ENCODE measurements around the gene CSN1S1.
"Not testable (repeated sequence)": the region's sequence is repeated elsewhere in the genome, so short reads cannot be mapped to it uniquely, and the experiment has no call there.

CSN1S1 gene

DNA sequence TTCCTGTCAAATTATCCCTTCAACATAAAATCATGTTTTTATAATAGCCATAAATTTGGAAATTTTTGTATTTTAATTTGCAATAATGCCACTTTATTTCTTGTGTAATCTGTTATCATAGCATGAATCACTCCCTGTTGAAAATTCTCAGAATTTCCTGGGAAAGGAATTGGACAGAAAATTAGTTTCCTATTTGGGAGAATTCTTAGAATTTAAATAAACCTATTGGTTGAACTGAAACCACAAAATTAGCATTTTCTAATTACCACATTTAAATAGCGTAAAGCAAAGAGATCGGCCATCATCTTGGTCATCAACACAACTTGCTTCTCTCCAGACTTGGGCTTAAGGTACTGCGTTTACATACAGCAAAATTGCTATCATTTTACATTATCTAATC is at the start of gene CSN1S1:
Gene CSN1S1 (plus strand): TSS at position 301 of the 400 bp plus-strand sequence. CDS start 1,488 bp downstream, outside the sequence.
- no peak for DNase-seq

GRCh38 chr4:69881173-69881773 is 49.6 kb upstream of the CSN1S1 start:
- no peak for DNase-seq

- no peak for DNase-seq
These were observed 48.7 kb upstream of the CSN1S1 start for GRCh38 chr4:69882150-69882549.

DNA sequence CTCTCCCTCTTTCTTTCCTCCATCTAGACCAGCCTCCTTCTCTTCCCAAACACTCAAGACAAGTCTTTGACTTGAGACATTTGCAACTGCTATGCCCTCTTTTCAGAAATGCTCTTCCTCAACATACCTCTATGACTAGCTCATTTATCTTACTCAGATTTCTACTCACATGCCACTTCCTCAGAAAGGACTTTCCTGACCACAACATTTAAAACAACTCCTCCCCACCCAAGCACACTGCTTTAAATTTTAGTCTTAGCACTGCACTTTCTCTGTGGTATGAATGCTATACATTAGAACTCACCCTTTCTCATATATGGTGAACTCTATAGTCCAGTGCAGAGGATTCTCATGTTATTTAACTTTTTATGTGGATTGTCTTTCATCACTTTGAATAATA is 42.5 kb upstream of the CSN1S1 start:
- no peak for DNase-seq

DNA sequence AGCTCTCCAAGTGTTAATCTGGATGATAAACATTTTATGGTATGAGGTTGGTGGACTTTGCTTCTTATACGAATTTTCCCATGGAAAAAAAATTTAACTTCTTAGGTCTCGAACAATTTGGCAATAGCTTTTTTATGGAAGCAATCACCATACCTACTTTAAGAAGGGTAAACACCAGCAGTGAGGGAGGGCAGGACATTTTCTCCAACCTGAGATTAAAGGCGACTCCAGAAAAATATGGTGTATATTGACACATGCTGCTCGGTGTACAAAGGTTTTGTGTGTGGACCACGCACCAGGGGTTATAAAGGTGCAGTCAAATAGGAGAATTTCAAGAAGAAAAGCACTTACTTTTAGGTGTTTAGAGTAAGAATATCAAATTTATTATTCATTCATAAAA is 36.7 kb upstream of the CSN1S1 start:
- DNase-seq = no peak

DNA sequence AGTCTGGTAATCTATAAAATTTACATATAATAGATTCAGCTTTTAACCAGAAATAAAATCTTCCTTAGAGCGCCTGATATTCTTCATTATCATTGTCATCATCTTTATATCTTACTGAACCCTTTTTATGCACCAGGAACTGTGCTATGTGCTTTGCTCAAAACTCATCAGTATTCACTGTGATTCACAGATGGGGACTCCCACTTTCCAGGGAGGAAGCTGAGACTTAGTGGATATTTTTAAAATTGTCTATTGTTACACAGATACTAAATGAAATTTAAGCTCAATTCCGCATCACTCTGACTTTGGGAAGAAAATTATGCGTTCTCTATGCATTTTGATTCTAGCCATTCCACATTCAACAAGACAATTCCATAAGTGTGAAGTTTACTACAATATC is 36.1 kb upstream of the CSN1S1 start:
- DNase-seq = no peak

DNA sequence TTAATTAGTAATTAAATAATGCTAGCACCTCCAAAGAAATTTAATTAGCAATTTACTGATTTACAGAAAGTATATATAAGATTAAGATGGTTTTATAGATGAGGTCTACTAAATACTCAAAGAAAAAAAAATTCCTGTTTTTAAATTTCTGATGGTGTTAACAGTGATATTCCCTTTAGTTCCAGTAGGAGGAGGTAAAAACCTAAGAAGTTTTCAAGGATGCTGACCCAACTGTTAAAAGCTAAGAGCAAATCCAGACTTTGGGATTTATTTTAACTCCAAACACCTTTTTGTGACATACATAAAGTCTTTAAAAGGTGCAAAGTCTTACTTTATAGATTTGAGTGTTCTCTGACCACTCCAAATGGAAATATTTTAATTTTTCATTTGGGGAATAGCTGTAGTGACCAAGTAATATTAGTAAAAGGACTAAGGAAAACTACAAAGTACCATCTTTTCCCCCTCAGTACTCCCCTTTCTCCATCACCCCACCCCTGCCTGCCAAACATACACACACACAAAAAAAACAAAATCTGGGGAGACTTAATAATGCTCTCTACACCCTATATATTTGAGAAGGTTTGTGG is 34.2 kb upstream of the CSN1S1 start:
- no peak for DNase-seq

- DNase-seq = no peak
These were observed 23.7 kb upstream of the CSN1S1 start for GRCh38 chr4:69907151-69907550.

DNA sequence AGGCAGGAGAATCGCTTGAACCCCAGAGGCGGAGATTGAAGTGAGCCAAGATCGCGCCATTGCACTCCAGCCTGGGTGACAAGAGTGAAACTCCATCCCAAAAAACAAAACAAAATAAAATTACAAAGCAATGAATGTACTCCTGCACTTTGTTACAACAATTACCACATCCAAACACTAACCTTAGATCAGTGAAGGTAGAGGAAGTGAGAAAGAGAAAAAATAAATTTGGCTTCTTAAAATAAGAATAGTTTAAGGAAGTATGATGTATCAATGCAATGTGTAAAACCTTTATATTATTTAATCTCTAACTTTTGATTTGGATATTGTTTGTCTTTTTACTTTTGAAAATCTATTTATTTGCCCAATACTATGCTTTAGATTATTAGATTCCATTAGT is 21.7 kb upstream of the CSN1S1 start:
- no peak for DNase-seq

- no peak for DNase-seq
These were observed 20.7 kb upstream of the CSN1S1 start for GRCh38 chr4:69910016-69910782.

DNA sequence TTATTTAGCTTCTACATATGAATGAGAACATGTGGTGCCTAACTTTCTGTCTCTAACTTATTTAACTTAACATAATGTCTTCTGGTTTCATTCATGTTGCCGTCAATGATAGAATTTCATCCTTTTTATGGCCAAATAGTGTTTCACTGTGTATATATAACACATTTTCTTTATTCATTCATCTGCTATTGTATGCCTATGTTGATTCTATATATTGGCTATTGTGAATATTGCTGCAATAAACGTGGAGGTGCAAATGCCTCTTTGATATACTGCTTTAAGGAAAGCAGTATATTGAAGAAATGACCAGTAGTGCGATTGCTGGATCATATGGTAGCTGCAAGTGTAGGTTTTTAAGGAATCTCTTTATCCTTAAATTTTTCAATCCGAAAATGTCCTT is 10.0 kb upstream of the CSN1S1 start:
- no peak for DNase-seq

DNA sequence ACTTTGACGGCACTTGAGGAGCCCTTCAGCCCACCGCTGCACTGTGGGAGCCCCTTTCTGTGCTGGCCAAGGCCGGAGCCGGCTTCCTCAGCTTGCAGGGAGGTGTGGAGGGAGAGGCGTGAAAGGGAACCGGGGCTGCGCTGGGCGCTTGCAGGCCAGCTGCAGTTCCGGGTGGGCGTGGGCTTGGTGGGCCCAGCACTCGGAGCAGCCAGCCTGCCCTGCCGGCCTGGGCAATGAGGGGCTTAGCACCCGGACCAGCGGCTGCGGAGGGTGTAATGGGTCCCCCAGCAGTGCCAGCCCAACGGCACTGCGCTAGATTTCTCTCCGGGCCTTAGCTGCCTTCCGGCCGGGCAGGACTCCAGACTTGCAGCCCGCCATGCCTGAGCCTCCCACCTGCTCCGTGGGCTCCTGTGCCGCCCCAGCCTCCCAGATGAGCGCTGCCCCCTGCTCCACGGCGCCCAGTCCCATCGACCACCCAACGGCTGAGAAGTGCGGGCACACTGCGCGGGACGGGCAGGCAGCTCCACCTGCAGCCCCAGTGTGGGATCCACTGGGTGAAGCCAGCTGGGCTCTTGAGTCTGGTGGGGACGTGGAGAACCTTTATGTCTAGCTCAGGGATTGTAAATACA is 7.0 kb upstream of the CSN1S1 start:
- DNase-seq = not testable (repeated sequence)

DNA sequence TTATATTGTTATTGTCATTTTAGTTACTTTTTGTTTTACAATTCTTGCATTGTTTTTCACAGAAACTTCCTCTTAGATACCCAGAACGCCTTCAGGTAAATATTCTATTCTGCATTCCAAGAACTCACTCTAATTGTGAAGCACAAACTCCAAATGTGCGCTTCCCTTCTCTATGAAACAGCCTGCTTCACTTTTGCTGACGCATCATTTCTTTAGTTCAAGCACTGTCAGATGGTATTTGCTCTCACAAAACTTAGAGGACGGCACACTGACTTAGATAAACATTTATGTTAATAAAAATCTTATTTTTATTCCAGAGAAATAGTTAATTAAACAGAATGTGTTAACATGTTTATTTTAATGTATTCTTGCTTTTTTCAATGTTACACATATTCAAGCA is 3.3 kb downstream of the CSN1S1 start:
- no peak for DNase-seq

DNA sequence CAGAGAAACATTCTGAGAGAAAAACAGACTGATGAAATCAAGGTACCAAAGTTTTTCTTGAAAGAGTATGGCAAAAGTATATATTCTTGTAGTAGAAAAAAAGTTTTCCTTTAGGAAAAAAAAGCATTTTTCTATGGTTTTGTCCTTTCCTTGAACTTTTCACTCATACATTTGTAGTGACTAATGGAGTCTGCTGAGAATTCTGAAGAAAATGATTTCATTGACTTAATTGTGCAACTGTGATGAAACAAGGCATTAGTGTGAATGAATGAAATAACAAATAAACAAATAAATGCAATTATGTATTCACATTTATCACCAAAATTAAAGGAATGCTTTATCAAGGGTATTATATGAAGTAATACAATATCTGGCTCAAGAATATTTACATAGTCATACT is 5.7 kb downstream of the CSN1S1 start:
- DNase-seq = no peak

- DNase-seq = no peak
These were observed 20.7 kb downstream of the CSN1S1 start for GRCh38 chr4:69951602-69952001.

DNA sequence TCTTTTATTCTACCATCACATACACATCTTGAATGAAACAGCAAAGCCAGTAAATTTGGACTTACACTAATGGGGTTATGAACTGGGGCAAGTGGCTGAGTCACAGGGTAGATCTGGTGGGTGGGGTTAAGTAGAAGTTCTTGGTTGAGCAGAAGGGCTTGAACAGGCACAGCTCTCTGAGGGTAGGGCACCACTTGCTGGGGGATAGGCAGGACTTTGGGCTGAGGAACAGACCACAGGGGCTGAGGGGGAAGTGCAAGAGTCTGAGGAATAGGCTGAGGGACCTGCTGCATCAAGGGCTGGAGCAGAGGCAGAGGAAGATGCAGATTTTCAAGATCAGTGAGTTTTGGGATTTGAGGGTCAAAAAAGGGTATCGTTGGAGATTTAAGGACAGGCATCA is 26.3 kb downstream of the CSN1S1 start:
- DNase-seq = no peak

- no peak for DNase-seq
These were observed 34.8 kb downstream of the CSN1S1 start, which contains the start of gene CSN2 for GRCh38 chr4:69965628-69966027. CSN2 (minus strand) TSS chr4:69965728; CDS start chr4:69960995, 4,733 bp downstream.

GRCh38 chr4:69970071-69970470 is 39.2 kb downstream of the CSN1S1 start:
- no peak for DNase-seq

DNA sequence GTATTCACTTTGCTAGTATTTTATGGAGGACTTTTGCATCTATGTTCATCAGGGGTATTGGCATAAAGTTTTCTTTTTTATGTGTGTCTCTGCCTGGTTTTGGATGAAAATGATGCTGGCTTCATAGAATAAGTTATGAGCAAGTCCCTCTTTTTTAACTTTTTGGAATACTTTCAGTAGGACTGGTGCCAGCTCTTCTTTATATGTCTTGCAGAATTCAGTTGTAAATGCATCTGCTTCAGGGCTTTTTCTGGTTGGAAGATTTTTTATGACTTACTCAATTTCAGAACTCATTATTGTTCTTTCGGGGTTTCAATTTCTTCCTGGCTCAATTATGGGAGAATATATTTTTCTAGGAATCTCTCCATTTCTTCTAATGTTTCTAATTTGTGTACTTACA is 43.8 kb downstream of the CSN1S1 start:
- no peak for DNase-seq

DNA sequence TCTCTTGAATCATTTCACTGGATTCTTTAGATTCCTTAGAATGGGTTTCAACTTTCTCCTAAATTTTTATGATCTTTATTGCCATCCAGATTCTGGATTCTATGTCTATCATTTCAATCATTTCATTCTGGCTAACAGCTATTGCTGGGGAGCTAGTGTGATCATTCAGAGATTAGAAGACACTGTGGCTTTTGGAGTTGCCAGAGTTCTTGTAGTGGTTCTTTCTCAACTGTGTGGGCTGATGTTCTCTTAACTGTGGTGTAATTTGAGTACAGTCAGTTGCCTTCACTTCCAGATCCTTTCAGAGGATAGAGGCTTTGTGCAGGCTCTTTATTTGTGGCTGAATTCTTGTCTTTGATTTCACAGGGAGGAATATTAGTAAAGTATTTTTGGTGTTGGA is 46.7 kb downstream of the CSN1S1 start:
- no peak for DNase-seq

DNA sequence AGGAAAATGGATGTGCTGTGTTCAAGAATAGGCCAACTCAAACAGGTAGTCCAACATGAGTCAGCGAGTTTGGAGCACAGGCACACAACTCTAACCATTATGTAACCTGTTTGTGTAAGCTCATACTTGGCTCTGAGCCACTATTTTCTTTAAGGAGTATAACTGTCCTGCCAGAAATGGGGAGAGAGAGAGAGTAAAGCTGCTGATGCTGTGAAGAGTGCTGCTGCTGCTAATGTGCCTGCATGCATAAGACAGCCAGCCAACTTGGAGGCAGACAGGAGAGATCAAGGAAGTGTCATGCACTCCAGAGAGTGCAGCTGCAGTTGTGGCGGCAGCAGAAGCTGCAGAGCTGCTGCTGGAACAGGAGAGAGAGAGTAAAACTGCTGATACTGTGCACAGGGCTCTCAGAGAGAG is 53.2 kb downstream of the CSN1S1 start:
- DNase-seq = no peak

GRCh38 chr4:69986663-69987062 is 55.8 kb downstream of the CSN1S1 start:
- no peak for DNase-seq

- DNase-seq = no peak
These were observed 60.1 kb downstream of the CSN1S1 start for GRCh38 chr4:69991016-69991415.
